Uterus (tissue), 4 donors: ENCODE data around the gene NAV1. TPM values are rescaled to one million over a fixed set of nuclear protein-coding genes. Genes with fewer than 3 reads are reported as not detected.

ENCODE experiments used
- DNase-seq, 2 donors: peaks; one replicate each; pipeline ENCODE4 v3.0.0-alpha.2; 2019 to 2020
- H3K27ac ChIP-seq, 2 donors: fragments of 200-600 bp; sonication (generic); 1 replicate in 1 of 2; 2 replicates in 1 of 2; pipeline ENCODE4 v1.5.1; 2016 to 2018
- H3K27me3 ChIP-seq, 2 donors: fragments of 200-600 bp; sonication (generic); one replicate each; pipeline ENCODE4 v1.5.1; 2018 to 2019; ENCODE audit warnings: control low read depth in 1 of 2
- H3K36me3 ChIP-seq, 2 donors: fragments of 200-600 bp; sonication (generic); one replicate each; pipeline ENCODE4 v1.5.1; 2019; ENCODE audit warnings: control low read depth in 1 of 2
- H3K4me1 ChIP-seq, 2 donors: fragments of 200-600 bp; sonication (generic); one replicate each; pipeline ENCODE4 v1.5.1; 2018 to 2019; ENCODE audit warnings: control low read depth in 1 of 2
- H3K4me3 ChIP-seq, 2 donors: fragments of 200-600 bp; sonication (generic); 1 replicate in 1 of 2; 2 replicates in 1 of 2; pipeline ENCODE4 v1.5.1; 2018 to 2019; ENCODE audit warnings: mild to moderate bottlenecking in 1 of 2
- H3K9me3 ChIP-seq, 2 donors: fragments of 200-600 bp; sonication (generic); one replicate each; pipeline ENCODE4 v1.5.1; 2019; ENCODE audit warnings: control low read depth in 1 of 2
- CTCF ChIP-seq, 4 experiments: fragments of 200-600 bp in 2 of 4; fragments of 450-650 bp in 2 of 4; sonication (generic) in 2 of 4; IDR thresholded peaks; one replicate each; pipeline ENCODE4 v1.5.1; 2016 to 2019; ENCODE audit warnings: antibody characterized with exemption in 4 of 4, mild to moderate bottlenecking in 2 of 4, moderate library complexity in 1 of 4
- POLR2A ChIP-seq, 2 donors: fragments of 450-650 bp; IDR thresholded peaks; one replicate each; pipeline ENCODE4 v1.6.1; 2016; ENCODE audit warnings: antibody characterized with exemption in 2 of 2, mild to moderate bottlenecking in 1 of 2, moderate library complexity in 1 of 2
- intact Hi-C: fragments of 100-400 bp; cut with DNase I; formaldehyde crosslinking; loops from one replicate; pipeline ENCODE4 v1.15.1; 2023; ENCODE audit warnings: low total_unique reads
- total RNA-seq, 4 donors: library from RNA; depleted of rRNA in 3 of 4; stranded (reverse); fragments of >200 nt in 3 of 4; gene quantifications; one replicate each; pipeline versions ENCODE4 v1.1.0 to v1.2.4, GENCODE V29; 2014 to 2023
- donor health status: DM: yes; HTN: yes; CAD: no.

The NAV1 gene
- total RNA-seq, 4 donors from 2014 or later, result 25.1 to 86.1 (median 58.5) TPM

GRCh38 chr1:201498621-201499020 lies 40.3 kb upstream of the NAV1 start:
- peak overlapping the region in 1 of 2 donors; percentile 5 for H3K4me3 ChIP-seq
- no peak for TF ChIP-seq POLR2A (IDR thresholded peaks at IDR 0.05)
- TF ChIP-seq CTCF (IDR thresholded peaks at IDR 0.05), result no peak
- peaks cover 34 to 36% of the 10 kb centered on the region in 2 donors for H3K4me1 ChIP-seq
- peak overlapping the region; percentile 97 to 99 for H3K27ac ChIP-seq
- H3K9me3 ChIP-seq, result no peaks in the 10 kb centered on the region
- no peaks in the 10 kb centered on the region for H3K36me3 ChIP-seq
- DNase-seq, result no peak
- no peaks in the 10 kb centered on the region for H3K27me3 ChIP-seq
- intact Hi-C loops, result no loop called here

GRCh38 chr1:201499191-201499590 lies 39.7 kb upstream of the NAV1 start:
- no peaks in the 10 kb centered on the region for H3K27me3 ChIP-seq
- TF ChIP-seq CTCF (IDR thresholded peaks at IDR 0.05) (no peak), POLR2A (IDR thresholded peaks at IDR 0.05) (no peak)
- intact Hi-C loops, result no loop called here
- no peaks in the 10 kb centered on the region for H3K9me3 ChIP-seq
- no peak for DNase-seq
- peak overlapping the region; percentile 97 to 99 for H3K27ac ChIP-seq
- peaks cover 30 to 32% of the 10 kb centered on the region in 2 donors for H3K4me1 ChIP-seq
- H3K4me3 ChIP-seq, result peak overlapping the region in 1 of 2 donors; percentile 5
- no peaks in the 10 kb centered on the region for H3K36me3 ChIP-seq

DNA sequence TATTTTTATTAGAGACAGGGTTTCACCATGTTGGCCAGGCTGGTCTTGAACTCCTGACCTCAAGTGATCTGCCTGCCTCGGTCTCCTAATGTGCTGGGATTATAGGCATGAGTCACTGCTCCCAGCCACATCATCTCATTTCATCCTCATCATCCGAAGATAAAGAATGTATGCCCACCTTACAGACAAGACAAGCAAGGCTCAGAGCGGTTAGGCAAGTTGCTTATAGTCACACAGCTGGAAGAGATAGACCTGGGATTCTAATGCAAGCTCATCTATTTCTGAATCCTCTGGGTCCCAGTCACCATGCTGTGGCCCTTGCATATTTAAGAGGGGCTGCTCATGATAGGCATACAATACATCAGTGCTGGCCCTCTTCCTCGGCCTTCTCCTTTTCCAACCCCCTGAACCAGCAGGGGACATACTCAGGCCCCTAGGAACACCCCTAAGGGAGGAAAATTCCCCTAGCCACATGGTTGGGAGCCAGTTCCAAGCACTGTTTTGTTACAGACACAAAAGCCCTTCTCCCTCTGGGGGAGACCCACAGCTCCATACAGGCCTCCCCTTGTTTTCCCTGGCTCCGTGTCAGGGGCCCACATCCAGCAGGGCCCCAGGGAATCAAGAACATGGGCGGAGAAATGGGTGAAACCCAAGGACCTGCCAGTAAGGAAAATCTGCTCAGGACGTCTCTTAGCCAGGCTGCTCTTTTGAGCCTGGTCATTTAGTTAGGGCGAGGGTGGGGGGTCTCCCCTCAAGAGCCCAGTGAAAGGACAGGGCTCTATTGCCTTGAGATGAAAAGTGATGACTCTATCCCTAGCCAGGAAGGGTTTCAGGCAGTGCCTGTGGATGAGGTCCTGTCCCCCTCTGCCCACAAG lies 38.9 kb upstream of the NAV1 start:
- H3K9me3 ChIP-seq, result no peaks in the 10 kb centered on the region
- H3K4me3 ChIP-seq, result peak overlapping the region; percentile 0 to 93
- peak in 1 of 2 donors; percentile 64 for DNase-seq
- no peak for TF ChIP-seq CTCF (IDR thresholded peaks at IDR 0.05)
- no peak for TF ChIP-seq POLR2A (IDR thresholded peaks at IDR 0.05)
- H3K27me3 ChIP-seq, result no peaks in the 10 kb centered on the region
- H3K4me1 ChIP-seq, result peaks cover 22 to 27% of the 10 kb centered on the region in 2 donors
- intact Hi-C loops, result no loop called here
- peak overlapping the region; percentile 97 to 99 for H3K27ac ChIP-seq
- no peaks in the 10 kb centered on the region for H3K36me3 ChIP-seq

DNA sequence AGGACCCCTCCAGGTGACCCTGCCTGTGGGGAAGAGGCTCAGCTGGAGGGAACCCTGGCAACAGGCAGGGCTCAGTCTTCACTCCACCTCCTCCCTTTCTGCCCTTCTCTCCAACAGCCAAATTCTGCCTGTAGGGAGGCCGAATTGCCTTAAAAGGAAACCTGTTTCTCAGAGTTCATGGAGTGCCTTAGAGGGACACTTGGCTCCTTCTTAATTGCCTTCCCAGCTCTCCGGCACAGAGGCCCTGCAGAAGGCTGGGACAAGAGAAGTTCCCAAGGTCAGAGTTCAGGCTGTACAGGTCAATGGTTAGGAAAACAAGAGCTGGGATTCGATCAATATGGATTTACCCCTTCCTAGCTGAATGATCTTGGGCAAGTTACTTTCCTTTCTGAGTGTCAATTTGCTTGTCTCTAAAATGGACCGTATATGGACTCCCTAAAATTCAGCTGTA lies 38.2 kb upstream of the NAV1 start:
- intact Hi-C loops, result no loop called here
- Histone ChIP-seq H3K27ac (peak overlapping the region; percentile 97 to 99), H3K4me1 (peaks cover 15 to 20% of the 10 kb centered on the region in 2 donors), H3K27me3 (no peaks in the 10 kb centered on the region), H3K4me3 (peak overlapping the region; percentile 0 to 93), H3K9me3 (no peaks in the 10 kb centered on the region), H3K36me3 (no peaks in the 10 kb centered on the region)
- TF ChIP-seq CTCF (IDR thresholded peaks at IDR 0.05) (peak in 1 of 4 experiments; percentile 11), POLR2A (IDR thresholded peaks at IDR 0.05) (peak; percentile 16 to 28)
- peak; percentile 62 to 73 for DNase-seq

DNA sequence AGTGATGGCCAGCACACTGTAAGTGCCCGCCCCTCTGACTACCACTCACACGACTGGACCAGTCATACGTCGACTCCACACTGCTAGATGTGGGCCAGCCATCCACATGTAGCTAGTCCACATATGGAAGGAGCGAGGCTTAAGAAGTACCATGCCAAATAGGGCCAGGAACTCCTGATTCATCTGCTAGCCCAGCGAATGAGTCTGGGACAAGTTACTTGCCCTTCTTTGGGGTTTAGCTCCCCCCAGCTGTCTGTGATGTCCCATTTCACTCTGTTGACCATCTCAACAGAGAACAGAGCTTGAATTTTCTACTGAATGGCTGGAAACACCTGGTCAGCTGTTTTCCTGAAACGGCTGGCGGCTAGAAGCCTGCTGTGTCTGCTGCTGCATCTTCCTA lies 37.8 kb upstream of the NAV1 start:
- H3K9me3 ChIP-seq, result no peaks in the 10 kb centered on the region
- peak overlapping the region; percentile 97 to 99 for H3K27ac ChIP-seq
- peaks cover 15 to 18% of the 10 kb centered on the region in 2 donors for H3K4me1 ChIP-seq
- intact Hi-C loops, result no loop called here
- H3K4me3 ChIP-seq, result peak overlapping the region; percentile 25 to 93
- TF ChIP-seq CTCF (IDR thresholded peaks at IDR 0.05) (no peak), POLR2A (IDR thresholded peaks at IDR 0.05) (no peak)
- no peaks in the 10 kb centered on the region for H3K27me3 ChIP-seq
- H3K36me3 ChIP-seq, result no peaks in the 10 kb centered on the region
- peak in 1 of 2 donors; percentile 78 for DNase-seq
